Measurements from ENCODE around the gene OTOF. TPM values are rescaled to one million over a fixed set of nuclear protein-coding genes. Genes with fewer than 3 reads are reported as not detected.

Gene OTOF
- total and polyA plus RNA-seq, 8 donors, result 0.06 to 3.6 (median 0.29) TPM; not detected in 3

GRCh38 chr2:26475037-26475436, 2.9 kb downstream of the OTOF start:
- TF ChIP-seq POLR2AphosphoS5 (IDR thresholded peaks at IDR 0.05), result no peak
- no peak for TF ChIP-seq POLR2A (IDR thresholded peaks at IDR 0.05)
- TF ChIP-seq CTCF (IDR thresholded peaks at IDR 0.05), result no peak
- TF ChIP-seq EP300 (IDR thresholded peaks at IDR 0.05), result no peak
- no peak for DNase-seq

GRCh38 chr2:26474261-26474785, 3.6 kb downstream of the OTOF start:
- Histone ChIP-seq H3K27ac (no peak overlapping the region), H3K36me3 (no peaks in the 10 kb centered on the region), H3K27me3 (no peaks in the 10 kb centered on the region), H3K9me3 (peaks cover 2 to 7% (median 5%) of the 10 kb centered on the region in 4 donors), H3K4me1 (peaks cover 0 to 12% (median 2%) of the 10 kb centered on the region in 4 donors), H3K4me3 (no peak overlapping the region)
- TF ChIP-seq POLR2AphosphoS5 (IDR thresholded peaks at IDR 0.05) (no peak), EP300 (IDR thresholded peaks at IDR 0.05) (no peak), CTCF (IDR thresholded peaks at IDR 0.05) (no peak), POLR2A (IDR thresholded peaks at IDR 0.05) (no peak)
- no peak for DNase-seq
- WGBS, 5 donors, result 90 to 99% (median 96%) methylated on average over 13 to 14 of the region's 14 CpGs
- intact Hi-C loops (cut with DNase I; ENCODE audit: low total_unique reads), result no loop called here

More at GRCh38 chr2:26475037-26475436, 2.9 kb downstream of the OTOF start:
- H3K4me1 ChIP-seq, result peaks cover 0 to 12% (median 2%) of the 10 kb centered on the region in 4 donors
- H3K27ac ChIP-seq, result no peak overlapping the region
- H3K9me3 ChIP-seq, result peaks cover 0 to under 1% (median under 1%) of the 10 kb centered on the region in 4 donors
- H3K4me3 ChIP-seq, result no peak overlapping the region
- no peaks in the 10 kb centered on the region for H3K27me3 ChIP-seq
- H3K36me3 ChIP-seq, result no peaks in the 10 kb centered on the region
- intact Hi-C loops (cut with DNase I; ENCODE audit: low total_unique reads), result no loop called here
- 85 to 97% (median 93%) methylated on average over 6 of the region's 6 CpGs for WGBS, 5 donors

DNA sequence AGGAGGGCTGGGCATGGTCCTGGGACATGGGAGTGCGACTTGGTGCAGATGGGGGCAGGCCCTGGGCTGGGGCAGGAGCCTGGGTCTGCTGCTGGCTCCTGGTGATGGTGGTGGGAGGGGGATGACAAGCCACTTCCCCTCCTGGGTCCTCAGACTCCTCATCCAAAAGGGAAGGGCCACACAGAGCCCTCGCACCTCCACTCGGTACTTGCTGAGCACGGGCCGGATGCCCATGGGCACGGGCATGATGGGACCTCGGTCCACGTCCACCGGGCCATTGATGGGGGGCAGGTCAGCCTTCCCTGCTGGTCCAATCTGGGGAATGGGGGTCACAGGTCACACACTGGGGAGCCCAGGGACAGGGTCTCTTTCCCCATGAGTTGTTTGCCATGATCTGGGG, 4.1 kb downstream of the OTOF start:
- DNase-seq, result no peak
- TF ChIP-seq CTCF (IDR thresholded peaks at IDR 0.05), result no peak
- no peak for TF ChIP-seq POLR2A (IDR thresholded peaks at IDR 0.05)
- TF ChIP-seq EP300 (IDR thresholded peaks at IDR 0.05), result no peak
- no peak for TF ChIP-seq POLR2AphosphoS5 (IDR thresholded peaks at IDR 0.05)
- WGBS, 5 donors, result 91 to 100% (median 94%) methylated on average over 3 to 9 of the region's 9 CpGs
- no peak overlapping the region for H3K4me3 ChIP-seq
- H3K27ac ChIP-seq, result no peak overlapping the region
- H3K27me3 ChIP-seq, result no peaks in the 10 kb centered on the region
- no peaks in the 10 kb centered on the region for H3K36me3 ChIP-seq
- intact Hi-C loops (cut with DNase I; ENCODE audit: low total_unique reads), result no loop called here
- peaks cover 0 to 12% (median 2%) of the 10 kb centered on the region in 4 donors for H3K4me1 ChIP-seq
- peaks cover 4 to 11% (median 8%) of the 10 kb centered on the region in 4 donors for H3K9me3 ChIP-seq

GRCh38 chr2:26472821-26473655, 4.9 kb downstream of the OTOF start:
- no peak overlapping the region for H3K27ac ChIP-seq
- TF ChIP-seq CTCF (IDR thresholded peaks at IDR 0.05) (no peak), POLR2AphosphoS5 (IDR thresholded peaks at IDR 0.05) (no peak), EP300 (IDR thresholded peaks at IDR 0.05) (no peak), POLR2A (IDR thresholded peaks at IDR 0.05) (no peak)
- no peaks in the 10 kb centered on the region for H3K36me3 ChIP-seq
- DNase-seq, result no peak
- no peak overlapping the region for H3K4me3 ChIP-seq
- 87 to 91% (median 87%) methylated on average over 29 to 34 of the region's 34 CpGs for WGBS, 5 donors
- H3K27me3 ChIP-seq, result no peaks in the 10 kb centered on the region
- intact Hi-C loops (cut with DNase I; ENCODE audit: low total_unique reads), result no loop called here
- peaks cover 4 to 11% (median 8%) of the 10 kb centered on the region in 4 donors for H3K9me3 ChIP-seq
- H3K4me1 ChIP-seq, result peaks cover 0 to 9% (median 1%) of the 10 kb centered on the region in 4 donors

All from stomach (tissue), 9 donors.